Right kidney (tissue), 1 donor: ENCODE results near the gene ALS2.
"Not testable (repeated sequence)": the region's sequence is repeated elsewhere in the genome, so short reads cannot be mapped to it uniquely, and the experiment has no call there.

ENCODE experiments used
- DNase-seq: peaks from one replicate; pipeline ENCODE4 v3.0.0-alpha.2; 2016

ALS2 gene

DNA sequence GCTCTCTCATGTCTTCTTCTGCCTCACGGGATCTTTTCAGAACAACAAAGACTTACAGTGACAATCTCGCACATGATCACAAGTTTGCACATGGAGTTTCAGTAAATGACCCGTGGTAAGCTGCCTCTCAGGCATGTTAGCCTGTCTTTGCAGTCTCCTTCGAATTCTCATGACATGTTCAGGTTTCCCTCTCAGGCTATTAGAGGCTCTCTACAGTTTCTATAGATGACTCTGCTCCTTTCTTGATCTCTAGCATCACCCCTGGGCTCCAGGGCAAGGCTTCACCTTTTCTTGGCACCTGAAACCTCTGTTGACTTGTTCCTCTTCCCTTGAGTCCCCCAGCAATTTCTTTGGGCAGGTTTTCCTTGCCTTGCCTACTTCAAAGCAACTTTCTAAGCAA is 105.3 kb downstream of the ALS2 start:
- no peak for DNase-seq

- DNase-seq: no peak
These were observed 105.9 kb downstream of the ALS2 start for GRCh38 chr2:201674794-201675193.

GRCh38 chr2:201674298-201674697 is 106.4 kb downstream of the ALS2 start:
- no peak for DNase-seq

DNA sequence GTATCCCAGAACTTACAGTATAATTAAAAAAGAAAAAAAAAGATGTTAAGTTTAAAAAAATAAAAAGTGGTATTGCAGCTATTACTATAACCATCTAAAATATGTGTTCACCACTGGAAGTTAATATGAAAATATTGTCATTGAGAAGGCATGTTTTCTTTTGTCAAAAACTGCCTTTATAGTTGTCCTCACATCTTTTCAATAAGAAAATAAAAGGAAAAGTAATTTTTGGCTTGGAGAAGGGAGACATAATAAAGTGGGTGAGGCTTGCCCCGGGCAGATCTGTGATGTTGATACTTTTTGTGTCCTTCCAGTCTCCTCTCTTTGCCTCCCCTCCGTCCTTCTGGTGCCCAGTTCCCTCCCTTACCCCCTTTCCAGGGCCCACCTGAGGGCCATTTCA is 107.2 kb downstream of the ALS2 start:
- DNase-seq: no peak

DNA sequence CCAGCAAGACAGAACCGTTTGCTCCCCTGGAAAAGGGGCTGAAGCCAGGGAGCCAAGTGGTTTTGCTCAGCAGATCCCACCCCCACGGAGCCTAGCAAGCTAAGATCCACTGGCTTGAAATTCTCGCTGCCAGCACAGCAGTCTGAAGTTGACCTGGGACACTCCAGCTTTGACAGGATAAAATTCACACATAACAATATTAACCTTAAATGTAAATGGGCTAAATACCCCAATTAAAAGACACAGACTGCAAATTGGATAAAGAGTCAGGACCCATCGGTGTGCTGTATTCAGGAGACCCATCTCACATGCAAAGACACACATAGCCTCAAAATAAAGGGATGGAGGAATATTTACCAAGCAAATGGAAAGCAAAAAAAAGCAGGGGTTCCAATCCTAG is 109.5 kb downstream of the ALS2 start:
- DNase-seq: not testable (repeated sequence)

DNA sequence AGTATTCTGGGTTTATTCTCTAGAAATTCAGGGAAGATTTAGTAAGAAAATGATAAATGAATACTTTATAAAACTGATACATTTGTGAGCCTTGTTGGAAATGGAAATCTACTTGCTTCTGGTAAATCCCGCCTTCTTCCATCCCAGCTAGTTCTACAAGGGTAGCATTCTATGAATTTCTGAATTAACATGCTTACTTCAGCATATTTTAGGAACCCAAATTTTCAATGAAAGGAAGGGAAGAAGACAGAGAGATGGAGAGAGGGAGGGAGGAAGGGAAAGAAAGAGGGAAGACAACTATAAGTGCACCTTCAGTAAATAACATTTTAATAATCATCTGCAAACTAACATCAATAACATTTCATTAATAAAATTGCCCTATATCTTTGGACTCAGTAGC is 110.9 kb downstream of the ALS2 start:
- DNase-seq: no peak

- no peak for DNase-seq
These were observed 112.3 kb downstream of the ALS2 start for GRCh38 chr2:201668402-201668910.

GRCh38 chr2:201664334-201664733 is 116.4 kb downstream of the ALS2 start:
- no peak for DNase-seq

GRCh38 chr2:201661366-201661765 is 119.4 kb downstream of the ALS2 start:
- DNase-seq: no peak

- no peak for DNase-seq
These were observed 120.3 kb downstream of the ALS2 start for GRCh38 chr2:201660293-201660895.

- DNase-seq: no peak
These were observed 124.0 kb downstream of the ALS2 start for GRCh38 chr2:201656740-201657139.

DNA sequence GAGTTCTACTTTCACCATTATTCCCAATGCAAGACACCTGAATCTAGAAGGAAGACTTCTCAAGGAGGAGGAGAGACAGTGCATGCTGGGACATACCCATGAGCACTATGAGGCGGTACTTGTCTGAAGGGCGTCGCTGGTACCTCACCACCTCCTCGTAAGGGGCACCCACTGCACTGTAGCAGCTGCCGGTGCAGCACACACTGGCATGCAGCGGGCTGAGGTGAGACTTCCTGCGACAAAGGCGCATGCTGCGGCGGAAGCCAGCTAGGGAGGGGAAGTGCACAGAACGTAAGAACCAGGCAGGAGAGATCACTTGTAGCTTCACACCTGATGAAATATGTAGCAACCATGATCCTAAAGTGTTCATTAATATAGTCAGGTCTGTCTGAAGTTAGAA is 124.6 kb downstream of the ALS2 start:
- no peak for DNase-seq

- DNase-seq: no peak
These were observed 125.9 kb downstream of the ALS2 start for GRCh38 chr2:201654616-201655384.

- DNase-seq: no peak
These were observed 127.5 kb downstream of the ALS2 start for GRCh38 chr2:201653221-201653620.
